WTC11 (cell line): Measurements from ENCODE around the gene NFATC1. TPM values are rescaled to one million over a fixed set of nuclear protein-coding genes. Genes with fewer than 3 reads are reported as not detected.

Source experiments
- ATAC-seq: fragments of 200-7000 bp; cut with Tn5 transposase; 2 replicates; pipeline ENCODE4 v1.10.0; 2021; ENCODE audit warnings: mild to moderate bottlenecking, moderate library complexity
- CTCF ChIA-PET: fragments of 300-600 bp; sonication (Branson Sonifier 250); formaldehyde crosslinking; loops from one replicate; lab custom pipeline; 2021; ENCODE audit warnings: antibody characterized with exemption; lab: Charles Lee
- POLR2A ChIA-PET: fragments of 350-600 bp; sonication (Branson Sonifier 250); formaldehyde crosslinking; loops from one replicate; lab custom pipeline; 2021; ENCODE audit warnings: antibody characterized with exemption; lab: Charles Lee
- DNase-seq: peaks from one replicate; pipeline ENCODE4 v3.0.0; 2021; ENCODE audit warnings: low spot score
- H3K27ac Mint-ChIP-seq: 2 replicates; pipeline ENCODE4 v1.8.0; 2021; ENCODE audit warnings: mixed read lengths
- H3K27me3 Mint-ChIP-seq: 2 replicates; pipeline ENCODE4 v1.8.0; 2021; ENCODE audit warnings: low read depth, mild to moderate bottlenecking, moderate library complexity, mixed read lengths
- H3K36me3 Mint-ChIP-seq: 2 replicates; pipeline ENCODE4 v1.8.0; 2021; ENCODE audit warnings: mixed read lengths
- H3K4me1 Mint-ChIP-seq: 2 replicates; pipeline ENCODE4 v1.8.0; 2022; ENCODE audit warnings: mixed read lengths
- H3K4me3 Mint-ChIP-seq: 2 replicates; pipeline ENCODE4 v1.8.0; 2021; ENCODE audit warnings: mild to moderate bottlenecking, moderate library complexity, mixed read lengths
- H3K9me3 Mint-ChIP-seq: 2 replicates; pipeline ENCODE4 v1.8.0; 2021; ENCODE audit warnings: mixed read lengths
- ATF1 ChIP-seq: sonication (generic); formaldehyde crosslinking; IDR thresholded peaks from 2 replicates; pipeline ENCODE4 v1.8.1; 2023; ENCODE audit warnings: mild to moderate bottlenecking, moderate library complexity, missing genetic modification reagents
- ATF6 ChIP-seq: sonication (generic); formaldehyde crosslinking; IDR thresholded peaks from 2 replicates; pipeline ENCODE4 v1.8.1; 2023; ENCODE audit warnings: mild to moderate bottlenecking, missing genetic modification reagents
- E2F1 ChIP-seq: sonication (generic); formaldehyde crosslinking; IDR thresholded peaks from 2 replicates; pipeline ENCODE4 v1.8.0; 2022; ENCODE audit warnings: mild to moderate bottlenecking, missing genetic modification reagents
- E2F4 ChIP-seq: sonication (generic); formaldehyde crosslinking; IDR thresholded peaks from 2 replicates; pipeline ENCODE4 v1.8.1; 2022; ENCODE audit warnings: low read depth, mild to moderate bottlenecking, moderate library complexity, missing genetic modification reagents, borderline replicate concordance
- E2F5 ChIP-seq: sonication (generic); formaldehyde crosslinking; IDR thresholded peaks from 2 replicates; pipeline ENCODE4 v1.8.1; 2022; ENCODE audit warnings: mild to moderate bottlenecking, moderate library complexity, missing genetic modification reagents
- ERG ChIP-seq: fragments of 250-450 bp; sonication (Bioruptor Pico); IDR thresholded peaks from 2 replicates; pipeline ENCODE4 v1.8.0; 2021; ENCODE audit warnings: mild to moderate bottlenecking
- FOXP1 ChIP-seq: sonication (generic); formaldehyde crosslinking; IDR thresholded peaks from 2 replicates; pipeline ENCODE4 v1.8.0; 2022; ENCODE audit warnings: missing genetic modification reagents, mild to moderate bottlenecking, moderate library complexity, borderline replicate concordance
- GRHL2 ChIP-seq: fragments of 250-450 bp; sonication (Bioruptor Pico); IDR thresholded peaks from 2 replicates; pipeline ENCODE4 v1.8.0; 2022; ENCODE audit warnings: mild to moderate bottlenecking, moderate library complexity; ENCODE audit not compliant: insufficient replicate concordance, severe bottlenecking
- MAX ChIP-seq: sonication (generic); formaldehyde crosslinking; IDR thresholded peaks from 2 replicates; pipeline ENCODE4 v1.8.0; 2022; ENCODE audit warnings: mild to moderate bottlenecking, missing genetic modification reagents
- NFYB ChIP-seq: sonication (generic); formaldehyde crosslinking; conservative IDR thresholded peaks from 2 replicates; pipeline ENCODE4 v1.8.0; 2022; ENCODE audit warnings: low read depth, missing genetic modification reagents
- PRDM15 ChIP-seq: sonication (generic); formaldehyde crosslinking; IDR thresholded peaks from 2 replicates; pipeline ENCODE4 v1.8.0; 2022; ENCODE audit warnings: missing genetic modification reagents
- USF1 ChIP-seq: sonication (generic); formaldehyde crosslinking; IDR thresholded peaks from 2 replicates; pipeline ENCODE4 v1.8.0; 2022; ENCODE audit warnings: mild to moderate bottlenecking, missing genetic modification reagents
- USF2 ChIP-seq: sonication (generic); formaldehyde crosslinking; IDR thresholded peaks from 2 replicates; pipeline ENCODE4 v1.8.1; 2023; ENCODE audit warnings: mild to moderate bottlenecking, missing genetic modification reagents, moderate library complexity
- ZBTB43 ChIP-seq: sonication (generic); formaldehyde crosslinking; IDR thresholded peaks from 2 replicates; pipeline ENCODE4 v1.8.1; 2023; ENCODE audit warnings: mild to moderate bottlenecking, missing genetic modification reagents
- ZNF263 ChIP-seq: sonication (generic); formaldehyde crosslinking; IDR thresholded peaks from 2 replicates; pipeline ENCODE4 v1.8.1; 2022; ENCODE audit warnings: low read depth, mild to moderate bottlenecking, moderate library complexity, missing genetic modification reagents
- ZNF416 ChIP-seq: fragments of 250-450 bp; sonication (Bioruptor Pico); IDR thresholded peaks from 2 replicates; pipeline ENCODE4 v1.9.0; 2021; ENCODE audit warnings: mild to moderate bottlenecking, inconsistent platforms
- total RNA-seq: library from RNA; stranded (reverse); gene quantifications from 3 replicates; pipeline ENCODE4 v1.2.3, GENCODE V29; 2021

Gene NFATC1
- total RNA-seq, 1 experiment from 2014 or later = 20.2 TPM

GRCh38 chr18:79470547-79470946, 74.8 kb downstream of the NFATC1 start:
- ChIA-PET POLR2A (no interaction called here), CTCF (interaction anchor here (1.3 to 1.4 kb wide), 2 partner anchors 10 to 92 kb away, joined by 3 read pairs; no protein-coding TSS in a partner anchor)
- DNase-seq (no peak), ATAC-seq (no peak)
- peaks cover 5% of the 10 kb centered on the region for H3K4me1 Mint-ChIP-seq
- H3K9me3 Mint-ChIP-seq = no peaks in the 10 kb centered on the region
- no peaks in the 10 kb centered on the region for H3K27me3 Mint-ChIP-seq
- H3K36me3 Mint-ChIP-seq = peaks cover 2% of the 10 kb centered on the region; the same call in 1 of the 2 replicates
- no peak overlapping the region for H3K4me3 Mint-ChIP-seq
- no peak for TF ChIP-seq ATF1 (CRISPR knock-in tag)
- TF ChIP-seq E2F1 (CRISPR knock-in tag) = no peak
- no peak for TF ChIP-seq PRDM15 (CRISPR knock-in tag)
- no peak for TF ChIP-seq USF2 (CRISPR knock-in tag)
- no peak for TF ChIP-seq ZNF416 (CRISPR knock-in tag)
- TF ChIP-seq, all 79 proteins: peak for 0
- no peak overlapping the region for H3K27ac Mint-ChIP-seq

- ChIA-PET CTCF (interaction anchor here (1.3 to 1.4 kb wide), 2 partner anchors 10 to 92 kb away, joined by 3 read pairs; no protein-coding TSS in a partner anchor), POLR2A (no interaction called here)
- DNase-seq (no peak), ATAC-seq (no peak)
- 0 out of 2 replicates have a peak, but pooled peaks cover 4% of the 10 kb centered on the region for H3K4me1 Mint-ChIP-seq
- no peaks in the 10 kb centered on the region for H3K27me3 Mint-ChIP-seq
- H3K27ac Mint-ChIP-seq = peak overlapping the region; percentile 36; the same call in 1 of the 2 replicates
- H3K4me3 Mint-ChIP-seq = no peak overlapping the region
- H3K36me3 Mint-ChIP-seq = peaks cover 2% of the 10 kb centered on the region; the same call in 1 of the 2 replicates
- TF ChIP-seq ZNF263 = no peak
- TF ChIP-seq ATF1 (CRISPR knock-in tag) = no peak
- TF ChIP-seq MAX (CRISPR knock-in tag) = no peak
- TF ChIP-seq FOXP1 = no peak
- TF ChIP-seq E2F4 (CRISPR knock-in tag) = no peak
- no peak for TF ChIP-seq NFYB
- TF ChIP-seq GRHL2 (CRISPR knock-in tag) = no peak
- no peak for TF ChIP-seq ERG (CRISPR knock-in tag)
- TF ChIP-seq, all 79 proteins: peak for 0
- no peaks in the 10 kb centered on the region for H3K9me3 Mint-ChIP-seq
These were observed 75.3 kb downstream of the NFATC1 start for GRCh38 chr18:79471046-79471445.

GRCh38 chr18:79471597-79471996, 75.9 kb downstream of the NFATC1 start:
- no peaks in the 10 kb centered on the region for H3K27me3 Mint-ChIP-seq
- H3K4me3 Mint-ChIP-seq = no peak overlapping the region
- CTCF ChIA-PET = no interaction called here
- no peaks in the 10 kb centered on the region for H3K9me3 Mint-ChIP-seq
- ATAC-seq (no peak), DNase-seq (no peak)
- peaks cover 2% of the 10 kb centered on the region; the same call in 1 of the 2 replicates for H3K36me3 Mint-ChIP-seq
- POLR2A ChIA-PET = no interaction called here
- H3K4me1 Mint-ChIP-seq = 0 out of 2 replicates have a peak, but pooled peaks cover 4% of the 10 kb centered on the region
- H3K27ac Mint-ChIP-seq = no peak overlapping the region
- TF ChIP-seq ZBTB43 (CRISPR knock-in tag) (no peak), E2F5 (CRISPR knock-in tag) (no peak), USF1 (CRISPR knock-in tag) (no peak), ATF6 (CRISPR knock-in tag) (no peak)
